ENCODE data around the gene SARS1. TPM values are rescaled to one million over a fixed set of nuclear protein-coding genes. Genes with fewer than 3 reads are reported as not detected.

Gene SARS1
- total and polyA plus RNA-seq, 2 of the 13 experiments (the other 11 are each of a cell fraction or from before 2014, with no cell fraction given): 103 to 134 TPM

- TF ChIP-seq ZNF274 (CRISPR knock-in tag; IDR thresholded peaks at IDR 0.05) (no peak), ATF7 (IDR thresholded peaks at IDR 0.05) (no peak), ATF7 (CRISPR knock-in tag; IDR thresholded peaks at IDR 0.05) (no peak), RNF2 (conservative IDR thresholded peaks at IDR 0.05; ENCODE audit: low read depth) (no peak; the same call in 1 of the 2 replicates), HNRNPH1 (optimal IDR thresholded peaks at IDR 0.05; ENCODE audit: low read depth, low read length) (no peak), ZMAT5 (CRISPR knock-in tag; IDR thresholded peaks at IDR 0.05; ENCODE audit: borderline replicate concordance, low read depth) (no peak), ZNF672 (CRISPR knock-in tag; IDR thresholded peaks at IDR 0.05) (no peak), ZNF251 (CRISPR knock-in tag; IDR thresholded peaks at IDR 0.05) (no peak), ZC3H4 (CRISPR knock-in tag; IDR thresholded peaks at IDR 0.05; ENCODE audit: borderline replicate concordance) (no peak), ZNF510 (CRISPR knock-in tag; IDR thresholded peaks at IDR 0.05; ENCODE audit: low read depth) (no peak), ZNF878 (CRISPR knock-in tag; IDR thresholded peaks at IDR 0.05) (no peak), RAD51 (IDR thresholded peaks at IDR 0.05; ENCODE audit: borderline replicate concordance) (no peak), ZSCAN21 (CRISPR knock-in tag; IDR thresholded peaks at IDR 0.05; ENCODE audit: borderline replicate concordance) (peak; percentile 67; the same call in 1 of the 2 replicates), DBP (CRISPR knock-in tag; IDR thresholded peaks at IDR 0.05; ENCODE audit: not compliant biosample characterization) (no peak), U2AF1 (optimal IDR thresholded peaks at IDR 0.05; ENCODE audit: low read depth, low read length) (no peak), ATRX (CRISPR knock-in tag; IDR thresholded peaks at IDR 0.05; ENCODE audit: borderline replicate concordance) (no peak), TRIM24 (CRISPR knock-in tag; IDR thresholded peaks at IDR 0.05) (no peak), HMGA1 (CRISPR knock-in tag; conservative IDR thresholded peaks at IDR 0.05) (no peak), SRF (IDR thresholded peaks at IDR 0.05; ENCODE audit: low read depth, low read length) (no peak), NONO (IDR thresholded peaks at IDR 0.05) (no peak), NONO (CRISPR knock-in tag; conservative IDR thresholded peaks at IDR 0.05) (0 out of 2 replicates have a peak, but pooled peaks have one; percentile 27), THRA (CRISPR knock-in tag; IDR thresholded peaks at IDR 0.05; ENCODE audit: borderline replicate concordance) (no peak), ZKSCAN5 (CRISPR knock-in tag; IDR thresholded peaks at IDR 0.05) (no peak), HDAC6 (IDR thresholded peaks at IDR 0.05; ENCODE audit: low read depth, low read length) (no peak), ATAD3A (CRISPR knock-in tag; IDR thresholded peaks at IDR 0.05) (no peak)
- TF ChIP-seq, protein P1, sequence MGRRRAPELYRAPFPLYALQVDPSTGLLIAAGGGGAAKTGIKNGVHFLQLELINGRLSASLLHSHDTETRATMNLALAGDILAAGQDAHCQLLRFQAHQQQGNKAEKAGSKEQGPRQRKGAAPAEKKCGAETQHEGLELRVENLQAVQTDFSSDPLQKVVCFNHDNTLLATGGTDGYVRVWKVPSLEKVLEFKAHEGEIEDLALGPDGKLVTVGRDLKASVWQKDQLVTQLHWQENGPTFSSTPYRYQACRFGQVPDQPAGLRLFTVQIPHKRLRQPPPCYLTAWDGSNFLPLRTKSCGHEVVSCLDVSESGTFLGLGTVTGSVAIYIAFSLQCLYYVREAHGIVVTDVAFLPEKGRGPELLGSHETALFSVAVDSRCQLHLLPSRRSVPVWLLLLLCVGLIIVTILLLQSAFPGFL (CRISPR knock-in tag; IDR thresholded peaks at IDR 0.05): no peak
- TF ChIP-seq, protein P2, sequence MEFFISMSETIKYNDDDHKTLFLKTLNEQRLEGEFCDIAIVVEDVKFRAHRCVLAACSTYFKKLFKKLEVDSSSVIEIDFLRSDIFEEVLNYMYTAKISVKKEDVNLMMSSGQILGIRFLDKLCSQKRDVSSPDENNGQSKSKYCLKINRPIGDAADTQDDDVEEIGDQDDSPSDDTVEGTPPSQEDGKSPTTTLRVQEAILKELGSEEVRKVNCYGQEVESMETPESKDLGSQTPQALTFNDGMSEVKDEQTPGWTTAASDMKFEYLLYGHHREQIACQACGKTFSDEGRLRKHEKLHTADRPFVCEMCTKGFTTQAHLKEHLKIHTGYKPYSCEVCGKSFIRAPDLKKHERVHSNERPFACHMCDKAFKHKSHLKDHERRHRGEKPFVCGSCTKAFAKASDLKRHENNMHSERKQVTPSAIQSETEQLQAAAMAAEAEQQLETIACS (CRISPR knock-in tag; IDR thresholded peaks at IDR 0.05): 0 out of 2 replicates have a peak, but pooled peaks have one; percentile 13
Measured at GRCh38 chr1:109213824-109214693, at the start of gene SARS1 (continued).

Data from HepG2 (cell line).